HG02798 (cell line): ENCODE results near the gene SCGB2B2.
"Not testable (repeated sequence)": the region's sequence is repeated elsewhere in the genome, so short reads cannot be mapped to it uniquely, and the experiment has no call there.

Source experiments
- ATAC-seq: cut with Tn5 transposase; IDR thresholded peaks from one replicate; pipeline ENCODE4 v1.9.1; 2021; ENCODE audit warnings: mild to moderate bottlenecking; ENCODE audit not compliant: unreplicated experiment, poor library complexity

Gene SCGB2B2, protein sequence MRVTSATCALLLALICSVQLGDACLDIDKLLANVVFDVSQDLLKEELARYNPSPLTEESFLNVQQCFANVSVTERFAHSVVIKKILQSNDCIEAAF

DNA sequence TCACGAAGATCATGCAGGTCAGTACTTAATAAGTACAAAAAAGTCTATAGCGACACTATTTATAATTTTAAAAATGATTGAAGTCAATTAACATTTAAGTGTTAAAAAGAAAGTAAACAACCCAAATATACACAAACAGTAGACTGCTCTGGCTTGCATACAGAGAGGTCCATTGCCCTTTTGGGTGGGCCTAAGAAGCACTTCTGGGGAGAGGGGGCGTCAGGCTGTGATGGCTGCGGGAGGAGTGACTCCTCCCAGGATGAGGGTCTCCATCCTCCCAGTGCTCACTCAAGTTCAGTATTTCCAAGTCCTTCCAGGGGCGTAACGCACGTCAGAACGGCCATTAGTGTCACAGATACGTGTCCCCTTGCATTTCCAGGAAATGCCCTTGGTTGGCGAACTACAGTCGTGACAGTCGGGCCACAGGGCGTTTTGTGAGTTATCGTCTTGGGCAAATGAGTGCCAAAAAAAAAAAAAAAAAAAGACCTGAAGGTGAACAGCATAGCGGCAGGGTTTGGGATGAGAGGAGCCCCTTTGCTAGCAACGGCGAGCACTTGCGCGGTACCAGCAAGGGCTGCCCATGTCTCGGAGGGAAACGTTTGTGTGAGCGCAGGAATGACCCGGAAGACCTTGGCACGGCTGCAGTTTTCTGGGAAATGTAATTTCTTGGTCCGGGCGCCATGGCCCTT lies at the start of gene SCGB2B2:
SCGB2B2 (minus strand) TSS at position 463 of the 689 bp plus-strand sequence. CDS start 82,596 bp downstream, outside the sequence.
- ATAC-seq: peak; percentile 58

DNA sequence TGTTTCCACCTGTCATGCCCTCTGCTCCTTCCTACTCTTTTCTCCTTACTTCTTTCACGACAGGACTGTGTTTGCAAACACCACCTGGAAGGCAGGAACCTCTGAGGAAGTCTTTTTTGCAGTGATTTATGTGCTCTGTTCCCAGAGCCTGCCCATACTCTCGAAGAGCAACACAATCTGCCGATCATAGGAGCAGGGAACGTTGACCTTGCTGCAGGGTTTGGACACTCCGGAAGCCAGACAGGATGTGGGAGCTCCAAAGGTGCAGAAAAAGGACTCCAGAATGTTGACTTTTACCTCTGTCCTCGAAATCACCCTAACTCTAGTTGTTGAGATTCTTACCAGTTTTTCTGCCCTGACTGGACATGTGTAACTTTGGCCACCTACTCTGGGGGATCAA lies 48.4 kb upstream of the SCGB2B2 start:
- no peak for ATAC-seq

DNA sequence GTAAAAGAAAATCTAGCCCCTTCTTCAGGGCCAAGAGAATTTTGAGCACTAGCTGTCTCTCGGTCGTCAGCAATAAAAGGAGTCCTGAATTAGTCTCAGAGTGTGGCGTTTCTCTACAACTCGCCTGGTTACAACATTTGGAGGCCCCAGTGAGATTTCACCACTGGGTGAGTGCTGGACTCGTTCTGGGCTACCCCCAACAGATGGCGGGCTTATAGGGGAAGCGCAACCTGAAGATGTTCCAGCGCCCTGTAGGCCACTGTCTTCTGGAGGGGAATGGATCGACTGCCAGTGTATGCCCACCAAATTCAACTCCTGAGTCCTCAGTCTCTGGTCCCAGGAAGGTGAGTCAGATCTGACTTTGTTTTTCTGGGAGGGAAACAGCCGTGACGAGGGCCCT lies 45.4 kb upstream of the SCGB2B2 start:
- ATAC-seq: no peak

DNA sequence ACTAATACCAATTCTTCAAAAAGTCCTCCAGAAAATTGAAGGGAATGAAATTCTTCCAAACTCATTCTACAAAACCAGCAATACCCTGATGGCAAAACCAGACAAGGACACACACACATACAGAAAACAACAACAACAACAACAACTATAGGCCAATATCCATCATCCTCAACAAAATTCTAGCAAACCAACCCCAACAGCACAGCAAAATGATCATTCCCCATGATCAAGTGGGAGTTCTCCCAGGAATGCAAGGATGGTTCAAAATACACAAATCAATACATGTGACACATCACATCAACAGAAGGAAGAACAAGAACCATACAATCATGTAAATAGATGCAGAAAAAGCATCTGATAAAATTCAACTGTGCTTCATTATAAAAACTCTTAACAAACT lies 38.4 kb upstream of the SCGB2B2 start:
- ATAC-seq: no peak

DNA sequence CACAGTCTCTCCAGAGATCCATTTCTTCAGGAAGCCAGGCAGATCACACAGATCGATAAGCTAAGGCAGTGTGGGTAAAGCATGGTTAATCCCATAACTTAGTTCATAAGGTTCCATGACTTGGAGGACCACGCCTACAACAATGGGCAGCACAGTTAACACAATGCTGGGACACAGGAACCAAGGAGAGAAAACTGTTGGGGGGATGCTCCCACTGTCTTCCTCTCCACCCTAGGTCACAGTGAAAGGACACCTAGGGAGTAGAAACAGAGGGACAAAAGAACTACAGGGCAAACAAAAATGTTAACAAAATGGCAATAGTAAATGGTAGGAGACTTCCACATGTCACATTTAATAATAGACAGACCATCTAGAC lies 36.3 kb upstream of the SCGB2B2 start:
- no peak for ATAC-seq

DNA sequence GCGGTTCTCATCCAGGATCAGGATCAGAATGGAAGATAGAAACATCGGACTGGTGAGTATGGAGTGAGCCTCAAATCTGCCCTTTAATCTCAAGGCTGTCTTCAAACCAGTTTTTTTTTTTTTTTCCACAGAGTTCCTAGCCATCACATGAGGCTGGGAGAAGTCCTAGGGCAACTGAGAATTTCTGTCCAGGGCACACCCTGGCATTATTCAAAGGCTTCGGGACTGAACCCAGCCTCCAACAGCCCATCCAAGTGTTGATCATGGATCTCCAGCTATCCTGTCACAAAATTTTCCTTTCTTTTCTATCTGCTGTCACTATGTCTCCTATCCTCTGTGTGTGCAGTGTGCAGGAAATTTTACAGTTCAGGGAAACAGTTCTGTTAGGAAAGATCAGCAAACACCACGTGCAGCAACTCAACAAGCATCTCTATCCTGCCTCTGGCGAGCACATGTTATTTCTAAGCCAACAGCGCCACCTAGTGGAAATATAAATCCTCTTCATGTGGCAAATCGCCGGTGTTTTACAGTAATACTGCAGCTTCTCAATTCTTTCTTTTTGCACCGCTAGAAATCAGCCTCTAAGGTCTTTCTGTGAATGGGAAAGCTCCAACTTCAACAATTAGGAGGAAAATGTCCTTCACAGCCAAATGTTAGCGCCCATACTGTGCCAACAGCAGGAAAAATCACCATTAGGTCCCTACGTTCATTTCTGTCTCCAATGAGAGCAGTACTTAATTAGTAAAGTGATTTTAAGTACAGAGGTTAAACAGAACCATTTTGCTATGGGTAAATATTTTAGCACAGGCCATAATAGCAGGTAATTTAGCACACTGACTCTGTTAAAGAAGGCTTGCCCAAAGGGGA lies 35.7 kb upstream of the SCGB2B2 start:
- no peak for ATAC-seq

DNA sequence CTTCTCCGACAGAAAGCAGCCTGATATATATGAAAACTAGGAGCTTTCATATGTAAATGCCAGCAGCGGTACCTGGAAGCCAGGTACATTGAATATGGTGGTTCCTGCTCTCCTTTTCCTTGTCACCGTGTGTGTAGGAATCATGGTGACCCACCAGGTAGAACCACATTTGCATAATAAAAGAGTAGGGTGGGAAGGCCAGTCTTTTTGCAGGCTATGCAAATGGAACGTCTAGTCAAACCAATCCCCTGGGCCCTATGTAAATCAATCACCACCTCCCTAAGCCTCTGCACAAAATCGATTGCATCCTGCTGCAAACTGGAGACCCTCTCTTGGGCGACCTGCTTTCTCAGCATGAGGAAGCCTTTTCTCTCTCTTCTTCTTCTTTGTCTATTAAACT lies 34.9 kb upstream of the SCGB2B2 start:
- ATAC-seq: no peak

DNA sequence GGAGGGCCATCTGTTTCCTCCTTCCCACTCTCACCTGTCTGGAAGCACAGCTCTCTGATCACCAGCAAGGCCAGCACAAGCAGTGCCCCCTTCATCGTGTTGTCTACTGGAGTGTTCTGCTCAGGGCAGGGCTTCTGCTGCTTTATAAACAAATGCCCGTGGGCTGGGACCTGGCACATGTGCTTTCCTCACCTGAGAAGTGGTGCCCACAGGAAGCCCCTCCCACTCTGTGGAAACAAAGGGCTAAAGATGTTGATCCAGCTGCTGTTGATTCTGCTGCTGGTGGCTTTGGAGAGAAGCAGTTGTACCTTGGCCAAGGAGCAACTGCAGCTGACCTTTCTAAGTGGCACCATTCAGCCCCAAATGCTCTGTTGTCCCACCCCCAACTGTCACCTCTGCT lies 30.7 kb upstream of the SCGB2B2 start:
- ATAC-seq: no peak

DNA sequence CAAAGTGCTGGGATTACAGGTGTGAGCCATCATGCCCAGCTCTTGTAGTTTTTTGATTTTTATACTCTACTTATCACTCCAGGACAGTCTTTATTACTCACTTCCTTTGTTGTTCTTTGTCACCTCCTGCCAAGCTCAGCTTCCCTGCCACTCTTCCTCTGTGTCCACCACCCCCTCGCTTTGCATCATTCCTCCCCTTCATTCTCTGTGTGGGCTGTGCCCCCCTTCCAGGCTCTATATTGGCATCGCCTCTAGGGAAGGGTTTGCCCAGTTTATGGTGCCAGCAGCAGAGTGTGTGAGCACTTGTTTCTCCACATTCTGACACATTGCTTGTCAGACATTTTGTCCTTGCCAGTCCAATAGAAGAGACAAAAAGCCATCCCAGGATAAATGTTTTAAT lies 15.6 kb upstream of the SCGB2B2 start:
- ATAC-seq: no peak

DNA sequence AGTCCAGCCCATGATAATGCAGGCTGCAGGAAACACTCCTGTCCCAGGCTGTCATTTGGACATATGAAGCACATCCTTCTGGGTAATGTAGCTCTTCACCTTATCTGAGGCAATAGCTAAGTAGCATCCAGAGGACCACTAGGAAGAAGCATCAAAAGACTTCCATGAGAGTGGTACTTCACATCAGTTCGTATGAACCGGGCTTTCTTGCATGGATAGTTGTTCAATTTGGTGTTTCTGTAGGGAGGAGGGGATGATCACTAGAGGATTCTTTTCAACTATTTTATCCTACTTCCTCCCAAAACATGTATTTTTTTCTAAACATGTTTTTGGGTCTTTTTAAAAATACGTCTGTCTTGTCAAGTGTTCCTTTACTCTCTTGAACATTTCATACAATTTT lies 13.4 kb upstream of the SCGB2B2 start:
- no peak for ATAC-seq

DNA sequence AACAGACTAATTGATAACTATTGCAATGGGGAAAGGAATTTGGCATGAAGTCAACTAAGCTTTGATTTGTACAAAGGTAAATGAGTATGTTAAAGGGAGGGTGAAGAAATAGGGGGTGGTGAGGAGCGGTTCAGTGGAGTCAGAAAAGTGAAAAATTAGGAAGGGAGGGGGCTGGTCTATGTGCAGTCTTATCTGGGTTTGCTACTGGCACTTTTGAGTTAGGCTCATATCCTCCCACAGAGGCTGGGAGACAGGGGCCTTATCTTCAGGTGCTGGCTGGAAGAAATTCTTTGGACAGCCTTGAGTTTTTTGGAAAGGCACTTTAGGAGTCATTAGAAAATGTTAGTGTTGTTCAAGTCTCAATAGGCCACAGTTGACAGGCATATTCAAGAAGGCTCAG lies 11.6 kb upstream of the SCGB2B2 start:
- ATAC-seq: no peak

DNA sequence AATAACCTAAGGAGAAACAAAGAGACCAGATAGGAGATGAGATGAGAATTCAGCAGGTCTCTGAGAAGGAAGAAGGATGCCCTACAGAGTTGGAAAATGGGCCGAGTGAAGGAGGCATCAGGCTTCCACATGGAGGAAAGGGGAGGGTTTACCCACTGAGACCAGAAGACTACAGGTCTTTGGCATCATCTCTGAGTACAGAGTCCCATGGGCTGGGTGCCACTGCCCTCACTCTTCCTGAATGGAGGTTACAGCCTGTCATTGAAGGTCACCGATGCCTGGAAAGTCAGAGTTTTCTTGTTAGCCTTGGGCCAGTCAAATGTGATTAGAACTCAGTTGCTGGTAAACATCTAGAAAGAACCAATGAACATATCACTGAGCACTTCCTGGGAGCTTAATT lies 10.4 kb upstream of the SCGB2B2 start:
- no peak for ATAC-seq

DNA sequence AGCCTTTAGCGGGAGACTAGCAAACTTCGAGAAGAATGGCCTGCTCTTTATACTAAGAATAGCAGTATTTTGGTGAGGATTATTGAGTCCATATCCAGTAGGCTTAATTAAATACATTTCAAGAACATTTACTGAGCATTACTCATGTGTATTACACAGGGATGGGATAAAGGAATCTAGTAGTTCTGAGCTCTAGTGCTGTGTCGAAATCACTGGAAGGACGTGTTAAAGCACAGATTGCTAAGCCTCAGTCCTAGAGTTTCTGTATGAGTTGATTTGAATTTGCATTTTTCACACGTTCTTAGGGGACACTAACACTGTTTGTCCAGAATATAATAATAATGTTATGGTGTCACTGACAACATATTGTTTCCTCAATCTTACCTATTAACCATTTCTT lies 9.5 kb upstream of the SCGB2B2 start:
- no peak for ATAC-seq

DNA sequence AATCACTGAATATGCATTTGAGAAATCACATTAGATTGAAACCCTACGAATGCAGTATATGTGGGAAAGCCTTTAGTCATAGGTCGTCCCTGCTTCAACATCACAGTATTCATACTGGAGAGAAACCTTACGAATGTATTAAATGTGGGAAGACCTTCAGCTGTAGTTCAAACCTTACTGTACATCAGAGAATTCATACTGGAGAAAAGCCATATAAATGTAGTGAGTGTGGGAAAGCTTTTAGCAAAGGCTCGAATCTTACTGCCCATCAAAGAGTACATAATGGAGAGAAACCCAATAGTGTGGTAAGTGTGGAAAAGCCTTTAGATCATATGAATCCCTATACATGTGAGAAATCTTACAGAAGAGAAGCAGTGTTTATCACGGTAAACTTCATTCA lies 8.3 kb upstream of the SCGB2B2 start:
- not testable (repeated sequence) for ATAC-seq

DNA sequence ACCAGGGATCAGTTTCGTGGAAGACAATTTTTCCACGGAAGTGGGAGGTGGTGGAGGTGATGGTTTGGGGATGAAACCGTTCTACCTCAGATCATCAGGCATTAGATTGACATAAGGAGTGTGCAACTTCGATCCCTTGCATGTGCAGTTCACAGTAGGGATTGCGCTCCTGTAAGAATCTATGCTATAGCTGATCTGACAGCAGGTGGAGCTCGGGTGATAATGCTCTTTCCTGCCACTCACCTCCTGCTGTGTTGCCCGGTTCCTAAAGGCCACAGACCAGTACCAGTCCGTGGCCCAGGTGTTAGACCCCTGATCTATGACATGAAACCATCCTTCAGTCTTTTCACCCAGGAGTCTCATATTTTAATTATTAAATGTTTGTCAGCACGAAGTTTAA lies 4.5 kb upstream of the SCGB2B2 start:
- no peak for ATAC-seq

DNA sequence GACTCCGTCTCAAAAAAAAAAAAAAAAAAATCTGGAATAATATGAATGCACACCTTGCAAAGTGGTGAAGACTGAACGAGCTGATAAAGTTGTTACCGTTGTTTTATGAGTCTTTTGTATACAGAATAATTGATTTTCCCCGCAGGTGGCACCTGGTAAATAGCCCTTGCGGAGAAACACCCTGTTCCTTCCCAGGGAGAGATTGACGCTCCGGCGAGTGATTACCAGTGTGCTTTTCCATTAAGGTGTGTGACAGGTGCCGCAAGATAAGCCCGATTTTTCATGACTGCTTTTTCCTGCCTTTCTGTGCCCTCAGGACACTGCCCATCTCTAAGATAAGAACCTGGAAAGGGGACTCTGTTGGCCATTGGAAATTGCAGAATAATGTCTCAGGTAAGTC lies 1.5 kb upstream of the SCGB2B2 start:
- ATAC-seq: no peak

DNA sequence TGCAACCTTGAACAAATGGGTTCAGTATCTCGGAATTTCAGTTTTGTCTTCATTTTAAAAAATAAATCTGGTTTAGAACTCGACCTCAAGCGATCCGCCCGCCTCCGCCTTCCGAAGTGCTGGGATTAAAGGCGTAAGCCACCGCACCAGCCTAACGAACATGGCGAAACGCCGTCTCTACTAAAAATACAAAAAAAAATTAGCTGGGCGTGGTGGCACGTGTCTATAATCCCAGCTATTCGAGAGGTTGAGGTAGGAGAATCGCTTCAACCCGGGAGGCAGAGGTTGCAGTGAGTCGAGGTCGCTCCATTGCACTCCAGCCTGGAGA lies 1.1 kb upstream of the SCGB2B2 start:
- ATAC-seq: no peak

DNA sequence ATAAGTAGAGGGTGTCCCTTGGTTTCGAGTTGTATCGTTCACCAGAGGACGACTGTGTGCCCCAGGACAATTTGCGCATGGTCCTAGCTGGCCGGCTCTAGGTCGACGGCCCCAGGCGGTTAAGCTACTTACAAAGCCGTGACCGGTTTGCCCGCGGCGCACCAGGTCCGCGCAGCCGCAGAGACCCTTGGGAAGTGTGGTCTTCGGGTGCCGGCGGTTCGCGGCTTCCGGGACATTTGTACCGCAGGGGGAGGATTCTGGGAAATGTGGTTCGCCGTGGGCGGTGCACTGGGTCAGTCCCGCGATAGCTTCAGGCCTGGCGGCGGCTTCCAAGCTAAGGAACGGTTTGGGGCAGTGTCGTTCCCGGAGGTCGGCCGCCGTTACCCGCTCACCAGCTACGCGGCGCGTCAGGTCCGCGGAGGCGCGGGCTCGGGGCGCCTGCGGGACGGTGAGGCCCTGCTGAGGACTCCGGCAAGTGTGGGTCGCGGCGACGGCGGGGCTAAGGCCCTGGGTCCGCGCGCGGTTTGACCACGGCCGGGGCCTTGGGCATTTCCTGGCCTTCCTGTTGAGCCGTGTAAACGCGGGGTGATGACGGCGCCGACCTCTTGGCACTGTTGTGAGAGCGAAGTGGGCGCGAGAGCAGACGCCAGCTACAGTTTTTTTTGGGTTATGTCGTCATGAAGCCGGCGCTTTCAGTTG lies 576 bp upstream of the SCGB2B2 start, which contains the start of gene ZNF302:
ZNF302 (plus strand) TSS at position 293 of the 699 bp plus-strand sequence. CDS start 1,127 bp downstream, outside the sequence.
- peak; percentile 93 for ATAC-seq

DNA sequence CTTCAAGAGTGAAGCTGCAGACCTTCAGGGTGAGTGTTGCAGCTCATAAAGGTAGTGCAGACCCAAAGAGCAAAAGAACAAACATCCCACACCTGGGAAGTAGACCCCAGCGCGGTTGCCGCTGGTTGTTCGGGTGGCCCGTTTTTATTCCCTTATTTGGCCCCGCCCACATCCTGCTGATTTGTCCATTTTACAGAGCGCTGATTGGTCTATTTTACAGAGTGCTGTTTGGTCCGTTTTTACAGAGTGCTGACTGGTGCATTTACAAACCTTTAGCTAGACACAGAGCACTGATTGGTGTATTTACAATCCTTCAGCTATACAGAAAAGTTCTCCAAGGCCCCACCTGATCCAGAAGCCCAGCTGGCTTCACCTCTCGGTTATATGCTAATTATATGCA lies 1.0 kb downstream of the SCGB2B2 start:
- ATAC-seq: no peak

DNA sequence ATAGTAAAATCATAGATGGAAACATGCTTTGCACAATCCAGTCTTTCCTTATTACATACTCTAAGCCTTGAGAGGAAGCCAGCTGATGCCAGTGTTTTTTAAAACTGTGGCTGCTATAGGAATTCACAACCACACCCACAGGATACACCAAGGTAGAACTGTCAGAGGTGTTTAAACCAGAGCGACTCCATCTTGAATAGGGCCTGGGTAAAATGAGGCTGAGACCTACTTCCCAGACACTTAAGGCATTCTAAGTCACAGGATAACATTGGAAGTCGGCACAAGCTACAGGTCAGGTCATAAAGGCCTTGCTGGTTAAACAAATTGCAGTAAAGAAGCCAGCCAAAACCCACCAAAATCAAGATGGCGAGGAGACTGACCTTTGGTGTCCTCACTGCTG lies 1.7 kb downstream of the SCGB2B2 start:
- ATAC-seq: no peak

DNA sequence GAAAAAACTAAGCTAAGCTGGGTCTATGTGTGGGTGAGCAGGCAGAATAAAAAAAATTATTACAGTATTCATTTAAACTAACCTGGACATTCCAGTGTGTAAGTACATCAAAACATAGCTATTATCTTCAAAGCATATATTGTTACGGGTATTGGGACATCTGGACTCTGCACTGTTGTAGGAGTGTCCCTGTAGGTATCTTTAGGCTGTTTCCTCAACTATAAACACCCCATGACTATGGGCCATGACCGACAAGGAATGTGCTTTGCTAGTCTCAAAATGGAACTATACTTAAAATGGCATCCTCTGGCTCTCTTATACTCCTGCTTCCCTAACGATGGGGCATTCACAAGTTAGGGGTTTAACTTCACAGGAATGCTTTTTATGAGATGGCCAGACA lies 3.4 kb downstream of the SCGB2B2 start:
- no peak for ATAC-seq
